ENCODE results near the gene MAD1L1.

- TF ChIP-seq CTCF (IDR thresholded peaks at IDR 0.05 in 8 of 11, conservative IDR thresholded peaks at IDR 0.05 in 3 of 11) (no peak), POLR2A (IDR thresholded peaks at IDR 0.05) (no peak), POLR2AphosphoS5 (IDR thresholded peaks at IDR 0.05) (no peak)
Observed at GRCh38 chr7:1794888-1795542, 437.7 kb downstream of the MAD1L1 start.
